ENCODE measurements around the gene NKX3-2.

GRCh38 chr4:13514722-13515121 is 29.6 kb downstream of the NKX3-2 start:
- TF ChIP-seq, protein P1, sequence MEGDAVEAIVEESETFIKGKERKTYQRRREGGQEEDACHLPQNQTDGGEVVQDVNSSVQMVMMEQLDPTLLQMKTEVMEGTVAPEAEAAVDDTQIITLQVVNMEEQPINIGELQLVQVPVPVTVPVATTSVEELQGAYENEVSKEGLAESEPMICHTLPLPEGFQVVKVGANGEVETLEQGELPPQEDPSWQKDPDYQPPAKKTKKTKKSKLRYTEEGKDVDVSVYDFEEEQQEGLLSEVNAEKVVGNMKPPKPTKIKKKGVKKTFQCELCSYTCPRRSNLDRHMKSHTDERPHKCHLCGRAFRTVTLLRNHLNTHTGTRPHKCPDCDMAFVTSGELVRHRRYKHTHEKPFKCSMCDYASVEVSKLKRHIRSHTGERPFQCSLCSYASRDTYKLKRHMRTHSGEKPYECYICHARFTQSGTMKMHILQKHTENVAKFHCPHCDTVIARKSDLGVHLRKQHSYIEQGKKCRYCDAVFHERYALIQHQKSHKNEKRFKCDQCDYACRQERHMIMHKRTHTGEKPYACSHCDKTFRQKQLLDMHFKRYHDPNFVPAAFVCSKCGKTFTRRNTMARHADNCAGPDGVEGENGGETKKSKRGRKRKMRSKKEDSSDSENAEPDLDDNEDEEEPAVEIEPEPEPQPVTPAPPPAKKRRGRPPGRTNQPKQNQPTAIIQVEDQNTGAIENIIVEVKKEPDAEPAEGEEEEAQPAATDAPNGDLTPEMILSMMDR (conservative IDR thresholded peaks at IDR 0.05; ENCODE audit: low read depth, low read length) = no peak
- no peak for TF ChIP-seq EZH2 (IDR thresholded peaks at IDR 0.05; ENCODE audit: borderline replicate concordance, low read depth, low read length, poor library complexity, severe bottlenecking)

All from A673 (cell line).